PC-3 (cell line): ENCODE data around the gene ATRAID. TPM values are rescaled to one million over a fixed set of nuclear protein-coding genes. Genes with fewer than 3 reads are reported as not detected.
"Not testable (repeated sequence)": the region's sequence is repeated elsewhere in the genome, so short reads cannot be mapped to it uniquely, and the experiment has no call there.

Source experiments
- ATAC-seq: fragments of 200-7000 bp; cut with Tn5 transposase; 2 replicates; pipeline ENCODE4 v1.9.1; 2020; ENCODE audit warnings: mild to moderate bottlenecking, moderate library complexity
- BruUV-seq: library from RNA; stranded (reverse); fragments of 400-500 nt; replicated peaks from 2 replicates; lab custom pipeline; 2021; lab: Mats Ljungman, UMichigan
- CTCF ChIA-PET: fragments of 300-600 bp; sonication (Branson Sonifier 250); formaldehyde crosslinking; loops from one replicate; lab custom pipeline; 2022; ENCODE audit warnings: antibody characterized with exemption; lab: Charles Lee
- POLR2A ChIA-PET: fragments of 300-600 bp; sonication (Branson Sonifier 250); formaldehyde crosslinking; loops from one replicate; lab custom pipeline; 2022; ENCODE audit warnings: antibody characterized with exemption; ENCODE audit not compliant: unreplicated experiment; lab: Charles Lee
- DNase-seq: peaks from one replicate; pipeline ENCODE4 v3.0.0-alpha.2; 2015
- H2AFZ ChIP-seq: fragments of 300-600 bp; sonication (generic); 2 replicates; pipeline ENCODE4 v1.6.0; 2016; ENCODE audit warnings: antibody characterized with exemption, low read length
- H3F3A ChIP-seq: fragments of 300-600 bp; sonication (generic); one replicate; pipeline ENCODE4 v1.6.0; 2017; ENCODE audit warnings: antibody characterized with exemption, low read length, control low read depth, mild to moderate bottlenecking; ENCODE audit not compliant: unreplicated experiment
- H3K27ac ChIP-seq: fragments of 300-600 bp; sonication (generic); 2 replicates; pipeline ENCODE4 v1.5.1; 2016; ENCODE audit warnings: mild to moderate bottlenecking, low read length
- H3K27me3 ChIP-seq: fragments of 300-600 bp; sonication (generic); 2 replicates; pipeline ENCODE4 v1.6.1; 2016; ENCODE audit warnings: low read length, mixed read lengths
- H3K36me3 ChIP-seq: fragments of 300-600 bp; sonication (generic); 2 replicates; pipeline ENCODE4 v1.6.1; 2016; ENCODE audit warnings: low read depth, mixed run types, low read length, mixed read lengths
- H3K4me1 ChIP-seq: fragments of 300-600 bp; sonication (generic); 2 replicates; pipeline ENCODE4 v1.5.1; 2016; ENCODE audit warnings: low read length; ENCODE audit not compliant: insufficient read depth
- H3K4me2 ChIP-seq: fragments of 300-600 bp; sonication (generic); 2 replicates; pipeline ENCODE4 v1.6.0; 2016; ENCODE audit warnings: low read length
- H3K4me3 ChIP-seq: fragments of 300-600 bp; sonication (generic); 2 replicates; pipeline ENCODE4 v1.5.1; 2016; ENCODE audit warnings: mild to moderate bottlenecking, low read length, mixed read lengths
- H3K79me2 ChIP-seq: fragments of 300-600 bp; sonication (generic); 2 replicates; pipeline ENCODE4 v1.6.1; 2017; ENCODE audit warnings: low read length, mixed read lengths
- H3K9ac ChIP-seq: fragments of 300-600 bp; sonication (generic); 2 replicates; pipeline ENCODE4 v1.6.0; 2016; ENCODE audit warnings: mild to moderate bottlenecking, low read length
- H3K9me2 ChIP-seq: fragments of 300-600 bp; sonication (generic); replicated peaks from 2 replicates; pipeline ENCODE4 v1.6.1; 2016; ENCODE audit warnings: mixed run types, low read length, mixed read lengths
- H3K9me3 ChIP-seq: fragments of 300-600 bp; sonication (generic); 2 replicates; pipeline ENCODE4 v1.6.1; 2016; ENCODE audit warnings: low read length, mixed read lengths
- H4K20me1 ChIP-seq: fragments of 300-600 bp; sonication (generic); 2 replicates; pipeline ENCODE4 v1.6.1; 2016; ENCODE audit warnings: low read length, mixed read lengths
- EZH2 ChIP-seq: fragments of 300-600 bp; sonication (generic); IDR thresholded peaks from one replicate; pipeline ENCODE4 v1.6.1; 2017; ENCODE audit warnings: antibody characterized with exemption, mild to moderate bottlenecking, low read length; ENCODE audit not compliant: unreplicated experiment
- EZH2phosphoT487 ChIP-seq: fragments of 300-600 bp; sonication (generic); IDR thresholded peaks from 2 replicates; pipeline ENCODE4 v1.6.1; 2018; ENCODE audit warnings: mild to moderate bottlenecking, antibody characterized with exemption, low read length, borderline replicate concordance
- intact Hi-C: fragments of 100-400 bp; cut with micrococcal nuclease; formaldehyde crosslinking; loops from 2 replicates; pipeline ENCODE4 v1.9.0; 2023
- total RNA-seq: library from RNA; depleted of rRNA; stranded (reverse); fragments of >200 nt; gene quantifications from 2 replicates; pipeline ENCODE4 v1.2.3, GENCODE V29; 2014
- TF ChIP-seq, protein P1 (sequence below): fragments of 300-600 bp; sonication (generic); conservative IDR thresholded peaks from 2 replicates; pipeline ENCODE4 v1.5.1; 2017; ENCODE audit warnings: antibody characterized with exemption, low read depth, mild to moderate bottlenecking, low read length

Gene ATRAID
- total RNA-seq, 1 experiment from 2014 or later = 111 TPM

DNA sequence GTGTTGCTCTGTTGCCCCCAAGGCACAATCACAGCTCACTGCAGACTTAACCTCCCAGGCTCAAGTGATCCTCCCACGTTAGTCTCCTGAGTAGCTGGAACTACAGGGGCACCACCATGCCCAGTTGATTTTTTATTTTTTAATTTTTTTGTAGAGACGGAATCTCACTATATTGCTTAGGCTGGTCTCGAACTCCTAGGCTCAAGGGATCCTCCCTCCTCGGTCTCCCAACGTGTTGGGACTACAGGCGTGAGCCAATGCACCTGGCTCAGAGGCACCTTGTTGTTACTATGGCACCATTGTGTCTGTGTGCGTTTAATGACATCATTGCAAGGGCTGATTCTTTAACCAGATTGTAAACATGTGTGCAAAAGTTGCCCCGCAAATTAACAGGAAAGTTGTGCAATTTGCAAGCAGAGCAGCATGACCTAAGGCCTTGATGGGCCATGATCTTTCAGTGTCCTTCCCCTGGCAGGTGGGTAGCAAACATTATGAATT lies 40.4 kb upstream of the ATRAID start:
- Histone ChIP-seq H3K9me3 (no peaks in the 10 kb centered on the region), H3K27me3 (peaks cover 28% of the 10 kb centered on the region), H3F3A (no peaks in the 10 kb centered on the region), H3K4me2 (no peak overlapping the region), H3K9me2 (no peaks in the 10 kb centered on the region), H3K4me3 (no peak overlapping the region), H3K27ac (no peak overlapping the region), H4K20me1 (no peaks in the 10 kb centered on the region), H3K79me2 (no peaks in the 10 kb centered on the region), H2AFZ (no peak overlapping the region), H3K36me3 (no peaks in the 10 kb centered on the region), H3K4me1 (no peaks in the 10 kb centered on the region), H3K9ac (no peak overlapping the region)
- ChIA-PET POLR2A (no interaction called here), CTCF (interaction anchor here (0.7 kb wide), 1 partner anchor 10 kb away, joined by 7 read pairs; no protein-coding TSS in a partner anchor)
- intact Hi-C loops = no loop called here
- no peak; the same call in 1 of the 2 replicates for ATAC-seq
- TF ChIP-seq, protein P1, sequence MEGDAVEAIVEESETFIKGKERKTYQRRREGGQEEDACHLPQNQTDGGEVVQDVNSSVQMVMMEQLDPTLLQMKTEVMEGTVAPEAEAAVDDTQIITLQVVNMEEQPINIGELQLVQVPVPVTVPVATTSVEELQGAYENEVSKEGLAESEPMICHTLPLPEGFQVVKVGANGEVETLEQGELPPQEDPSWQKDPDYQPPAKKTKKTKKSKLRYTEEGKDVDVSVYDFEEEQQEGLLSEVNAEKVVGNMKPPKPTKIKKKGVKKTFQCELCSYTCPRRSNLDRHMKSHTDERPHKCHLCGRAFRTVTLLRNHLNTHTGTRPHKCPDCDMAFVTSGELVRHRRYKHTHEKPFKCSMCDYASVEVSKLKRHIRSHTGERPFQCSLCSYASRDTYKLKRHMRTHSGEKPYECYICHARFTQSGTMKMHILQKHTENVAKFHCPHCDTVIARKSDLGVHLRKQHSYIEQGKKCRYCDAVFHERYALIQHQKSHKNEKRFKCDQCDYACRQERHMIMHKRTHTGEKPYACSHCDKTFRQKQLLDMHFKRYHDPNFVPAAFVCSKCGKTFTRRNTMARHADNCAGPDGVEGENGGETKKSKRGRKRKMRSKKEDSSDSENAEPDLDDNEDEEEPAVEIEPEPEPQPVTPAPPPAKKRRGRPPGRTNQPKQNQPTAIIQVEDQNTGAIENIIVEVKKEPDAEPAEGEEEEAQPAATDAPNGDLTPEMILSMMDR = no peak
- TF ChIP-seq EZH2phosphoT487 (no peak), EZH2 (no peak)
- no peak for DNase-seq
- BruUV-seq = no TSS peak

DNA sequence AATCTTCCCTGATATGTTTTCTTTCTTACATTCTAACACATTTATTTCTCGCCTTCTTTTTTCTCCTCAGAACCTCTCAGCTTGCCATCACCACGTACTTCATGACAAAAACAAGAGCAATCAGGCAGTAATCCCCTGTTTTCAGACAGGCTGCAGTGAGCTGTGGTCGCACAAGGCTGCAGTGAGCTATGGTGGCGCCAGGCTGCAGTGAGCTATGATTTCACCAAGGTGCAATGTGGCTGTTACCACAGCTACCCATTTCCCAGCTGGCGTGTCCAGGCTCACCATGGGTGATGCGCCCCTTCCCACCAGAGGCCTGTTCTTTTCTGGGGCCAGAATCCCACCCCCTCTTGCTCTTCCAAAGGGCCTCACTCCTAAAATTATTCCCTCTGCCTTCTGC lies 37.2 kb upstream of the ATRAID start:
- H3K4me2 ChIP-seq = no peak overlapping the region
- H3K4me3 ChIP-seq = no peak overlapping the region
- no peaks in the 10 kb centered on the region for H3F3A ChIP-seq
- no peaks in the 10 kb centered on the region for H3K9me3 ChIP-seq
- TF ChIP-seq EZH2phosphoT487 (no peak), EZH2 (no peak)
- TF ChIP-seq, protein P1 = no peak
- H3K36me3 ChIP-seq = no peaks in the 10 kb centered on the region
- H3K27ac ChIP-seq = no peak overlapping the region
- no TSS peak for BruUV-seq
- H3K9ac ChIP-seq = no peak overlapping the region
- peaks cover 47% of the 10 kb centered on the region for H3K27me3 ChIP-seq
- POLR2A ChIA-PET = no interaction called here
- intact Hi-C loops = no loop called here
- H3K4me1 ChIP-seq = no peaks in the 10 kb centered on the region
- DNase-seq (no peak), ATAC-seq (no peak)
- no peak overlapping the region for H2AFZ ChIP-seq
- no peaks in the 10 kb centered on the region for H3K9me2 ChIP-seq
- H4K20me1 ChIP-seq = no peaks in the 10 kb centered on the region
- no peaks in the 10 kb centered on the region for H3K79me2 ChIP-seq
- CTCF ChIA-PET = no interaction called here

DNA sequence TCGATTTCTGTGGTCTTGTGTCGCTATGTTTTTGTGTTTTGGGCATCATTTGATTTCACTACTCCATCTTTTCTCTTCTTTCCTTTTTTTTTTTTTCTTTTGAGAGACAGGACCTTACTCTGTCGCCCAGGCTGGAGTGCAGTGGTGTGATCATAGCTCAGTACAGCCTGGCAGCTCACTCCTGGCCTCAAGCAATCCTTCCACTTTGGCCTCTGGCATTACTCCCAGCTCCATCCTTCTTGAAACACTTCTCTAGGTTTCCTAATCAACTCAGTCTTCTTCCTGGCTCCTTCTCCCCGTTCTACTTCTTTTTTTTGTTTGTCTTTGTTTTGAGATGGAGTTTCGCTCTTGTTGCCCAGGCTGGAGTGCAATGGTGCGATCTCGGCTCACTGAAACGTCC lies 36.5 kb upstream of the ATRAID start:
- Histone ChIP-seq H3K4me2 (no peak overlapping the region), H3K27ac (no peak overlapping the region), H3K4me1 (no peaks in the 10 kb centered on the region), H3F3A (no peaks in the 10 kb centered on the region), H2AFZ (no peak overlapping the region), H3K27me3 (peaks cover 52% of the 10 kb centered on the region), H4K20me1 (no peaks in the 10 kb centered on the region), H3K4me3 (no peak overlapping the region), H3K9me3 (no peaks in the 10 kb centered on the region), H3K36me3 (no peaks in the 10 kb centered on the region), H3K79me2 (no peaks in the 10 kb centered on the region), H3K9ac (no peak overlapping the region), H3K9me2 (no peaks in the 10 kb centered on the region)
- ATAC-seq (no peak), DNase-seq (no peak)
- ChIA-PET CTCF (no interaction called here), POLR2A (interaction anchor here (0.7 kb wide), 1 partner anchor 142 kb away, joined by 3 read pairs; no protein-coding TSS in a partner anchor)
- BruUV-seq = no TSS peak
- TF ChIP-seq, protein P1 = no peak
- TF ChIP-seq EZH2phosphoT487 (no peak), EZH2 (no peak)
- intact Hi-C loops = no loop called here

DNA sequence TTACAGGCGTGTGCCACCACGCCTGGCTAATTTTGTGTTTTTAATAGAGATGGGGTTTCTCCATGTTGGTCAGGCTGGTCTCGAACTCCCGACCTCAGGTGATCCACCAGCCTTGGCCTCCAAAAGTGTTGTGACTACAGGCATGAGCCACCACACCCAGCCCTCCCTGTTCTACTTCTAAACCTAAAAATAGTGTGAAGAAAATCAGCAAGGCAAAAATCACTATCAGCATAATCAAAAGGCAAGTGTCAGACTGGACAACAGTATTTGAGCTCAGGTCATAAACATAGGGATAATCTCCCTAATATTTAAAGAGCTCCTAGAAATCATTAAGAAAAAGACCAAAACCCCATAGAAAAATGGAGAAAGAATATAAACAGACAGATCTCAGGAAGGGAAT lies 36.1 kb upstream of the ATRAID start:
- H3K4me1 ChIP-seq, BruUV-seq, H3K4me3 ChIP-seq, H3K27ac ChIP-seq, H3K4me2 ChIP-seq, ATAC-seq, H2AFZ ChIP-seq, intact Hi-C loops, H3F3A ChIP-seq, CTCF ChIA-PET, H3K79me2 ChIP-seq, DNase-seq, H3K36me3 ChIP-seq, H3K9me2 ChIP-seq, H3K9me3 ChIP-seq, H3K9ac ChIP-seq, H4K20me1 ChIP-seq: not testable (repeated sequence)
- peaks cover 55% of the 10 kb centered on the region for H3K27me3 ChIP-seq
- POLR2A ChIA-PET = interaction anchor here (0.7 kb wide), 1 partner anchor 141 kb away, joined by 3 read pairs; no protein-coding TSS in a partner anchor
